ACC112 (cell line): ENCODE measurements around the gene DOCK4.

Source experiments
- H2AFZ ChIP-seq: fragments of 200-600 bp; sonication (generic); one replicate; pipeline ENCODE4 v1.6.0; 2017; ENCODE audit warnings: antibody characterized with exemption, low read length; ENCODE audit not compliant: unreplicated experiment
- H3K27ac ChIP-seq: fragments of 200-600 bp; sonication (generic); 2 replicates; pipeline ENCODE4 v1.5.1; 2014; ENCODE audit warnings: low read depth, mild to moderate bottlenecking, antibody characterized with exemption, low read length, moderate library complexity
- H3K27me3 ChIP-seq: fragments of 200-600 bp; sonication (generic); 2 replicates; pipeline ENCODE4 v1.6.1; 2014; ENCODE audit warnings: mild to moderate bottlenecking, antibody characterized with exemption, low read length, moderate library complexity, mixed read lengths; ENCODE audit not compliant: insufficient read depth
- H3K36me3 ChIP-seq: fragments of 200-600 bp; sonication (generic); 2 replicates; pipeline ENCODE4 v1.6.1; 2016; ENCODE audit warnings: mild to moderate bottlenecking, antibody characterized with exemption, low read length, moderate library complexity, mixed read lengths; ENCODE audit not compliant: insufficient read depth
- H3K4me1 ChIP-seq: fragments of 200-600 bp; sonication (generic); one replicate; pipeline ENCODE4 v1.6.1; 2016; ENCODE audit warnings: low read length, mixed read lengths; ENCODE audit not compliant: insufficient read depth, unreplicated experiment, control insufficient read depth
- H3K4me3 ChIP-seq: fragments of 200-600 bp; sonication (generic); 2 replicates; pipeline ENCODE4 v1.5.1; 2014; ENCODE audit warnings: mild to moderate bottlenecking, low read depth, low read length
- H3K79me2 ChIP-seq: fragments of 200-600 bp; sonication (generic); one replicate; pipeline ENCODE4 v1.6.0; 2016; ENCODE audit warnings: low read length; ENCODE audit not compliant: control insufficient read depth, unreplicated experiment, insufficient read depth

DOCK4 gene

DNA sequence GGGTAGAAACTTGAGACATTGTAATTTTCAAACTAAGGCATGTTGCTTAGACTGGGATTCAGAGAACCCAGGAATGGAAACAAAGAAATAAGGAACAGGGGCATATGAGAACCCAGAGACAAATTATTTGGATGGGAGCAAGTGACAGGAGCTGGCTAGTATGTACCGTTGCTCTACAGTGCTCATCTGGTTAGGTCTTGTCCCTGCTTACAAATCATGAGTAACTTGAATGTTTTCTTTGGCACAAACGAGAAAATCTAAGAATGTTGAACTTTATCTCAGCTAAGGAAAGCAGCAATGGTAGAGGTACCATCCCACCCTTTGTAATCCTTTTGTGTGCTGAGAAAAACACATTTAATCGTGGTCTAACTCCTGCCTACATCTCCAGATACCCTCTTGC, 527.9 kb downstream of the DOCK4 start:
- no peaks in the 10 kb centered on the region for H3K36me3 ChIP-seq
- H3K27me3 ChIP-seq = peaks cover 7% of the 10 kb centered on the region
- H3K4me1 ChIP-seq = peaks cover 22% of the 10 kb centered on the region
- no peak overlapping the region for H2AFZ ChIP-seq
- no peak overlapping the region for H3K27ac ChIP-seq
- no peak overlapping the region for H3K4me3 ChIP-seq
- H3K79me2 ChIP-seq = no peaks in the 10 kb centered on the region

DNA sequence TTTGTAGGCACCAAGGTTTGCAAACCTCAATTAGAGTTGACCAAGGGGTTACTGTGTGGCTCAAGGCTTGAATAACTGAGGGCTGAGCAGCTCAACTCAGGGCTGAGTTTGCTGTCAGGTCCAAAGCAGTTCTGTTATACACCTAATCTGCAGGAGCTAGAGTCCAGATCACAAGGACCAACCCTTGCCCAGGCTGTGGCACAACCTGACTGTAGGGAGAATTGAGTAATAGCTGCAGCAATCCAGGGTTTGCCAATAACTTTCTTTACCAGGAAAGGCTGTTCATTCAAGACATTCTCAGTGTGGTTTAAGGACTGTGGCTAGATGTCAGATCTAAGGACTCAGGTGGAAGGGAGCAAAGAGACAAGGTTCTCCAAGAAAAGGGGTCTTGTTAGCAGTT, 528.4 kb downstream of the DOCK4 start:
- Histone ChIP-seq H3K4me3 (no peak overlapping the region), H2AFZ (no peak overlapping the region), H3K79me2 (no peaks in the 10 kb centered on the region), H3K27ac (no peak overlapping the region), H3K27me3 (peaks cover 12% of the 10 kb centered on the region), H3K4me1 (peaks cover 22% of the 10 kb centered on the region), H3K36me3 (no peaks in the 10 kb centered on the region)

GRCh38 chr7:111676811-111677210, 529.4 kb downstream of the DOCK4 start:
- Histone ChIP-seq H3K4me1 (peaks cover 22% of the 10 kb centered on the region), H3K27ac (no peak overlapping the region), H3K27me3 (peaks cover 17% of the 10 kb centered on the region), H3K79me2 (no peaks in the 10 kb centered on the region), H2AFZ (no peak overlapping the region), H3K4me3 (no peak overlapping the region), H3K36me3 (no peaks in the 10 kb centered on the region)
